HG03066 (cell line): ENCODE data around the gene NFASC.

Experiments
- ATAC-seq: cut with Tn5 transposase; IDR thresholded peaks from one replicate; pipeline ENCODE4 v1.9.1; 2021; ENCODE audit warnings: low read depth; ENCODE audit not compliant: unreplicated experiment

NFASC gene

GRCh38 chr1:205028390-205028789, 157.7 kb downstream of the NFASC start:
- no peak for ATAC-seq

- ATAC-seq: no peak
Measured at GRCh38 chr1:205028924-205029323, 158.3 kb downstream of the NFASC start.

- no peak for ATAC-seq
Measured at GRCh38 chr1:205030241-205030640, 159.6 kb downstream of the NFASC start.

- ATAC-seq: no peak
Measured at GRCh38 chr1:205030896-205031295, 160.2 kb downstream of the NFASC start.

GRCh38 chr1:205032508-205032907, 161.8 kb downstream of the NFASC start:
- no peak for ATAC-seq

GRCh38 chr1:205037539-205037938, 166.9 kb downstream of the NFASC start:
- no peak for ATAC-seq

- ATAC-seq: no peak
Measured at GRCh38 chr1:205038132-205038786, 167.6 kb downstream of the NFASC start.

- no peak for ATAC-seq
Measured at GRCh38 chr1:205041001-205041715, 170.5 kb downstream of the NFASC start.

GRCh38 chr1:205041998-205042910, 171.6 kb downstream of the NFASC start:
- ATAC-seq: no peak

- ATAC-seq: no peak
Measured at GRCh38 chr1:205042911-205043806, 172.5 kb downstream of the NFASC start, which contains the start of gene CNTN2. CNTN2 (plus strand) TSS chr1:205043212; CDS start chr1:205053186, 9,974 bp downstream.

- no peak for ATAC-seq
Measured at GRCh38 chr1:205043866-205044265, 173.2 kb downstream of the NFASC start.

- no peak for ATAC-seq
Measured at GRCh38 chr1:205044741-205045140, 174.1 kb downstream of the NFASC start.

- no peak for ATAC-seq
Measured at GRCh38 chr1:205045146-205045545, 174.5 kb downstream of the NFASC start.

- ATAC-seq: no peak
Measured at GRCh38 chr1:205046870-205047269, 176.2 kb downstream of the NFASC start.

GRCh38 chr1:205047764-205048231, 177.1 kb downstream of the NFASC start:
- no peak for ATAC-seq

GRCh38 chr1:205048382-205048781, 177.7 kb downstream of the NFASC start:
- ATAC-seq: no peak

- ATAC-seq: no peak
Measured at GRCh38 chr1:205049479-205049878, 178.8 kb downstream of the NFASC start.

GRCh38 chr1:205052690-205053089, 182.0 kb downstream of the NFASC start:
- ATAC-seq: no peak

GRCh38 chr1:205053296-205053695, 182.6 kb downstream of the NFASC start:
- ATAC-seq: no peak

- no peak for ATAC-seq
Measured at GRCh38 chr1:205054013-205054412, 183.4 kb downstream of the NFASC start.
